DND-41 (cell line): Measurements from ENCODE around the gene FRY.
"Not testable (repeated sequence)": the region's sequence is repeated elsewhere in the genome, so short reads cannot be mapped to it uniquely, and the experiment has no call there.

ENCODE experiments used
- ATAC-seq: fragments of 200-7000 bp; cut with Tn5 transposase; 3 replicates; pipeline ENCODE4 v1.9.1; 2021; ENCODE audit warnings: low read depth; ENCODE audit not compliant: insufficient read depth
- DNase-seq: peaks from one replicate; pipeline ENCODE4 v3.0.0-alpha.2; 2020
- H2AFZ ChIP-seq: 2 replicates; pipeline ENCODE4 v1.6.0; 2012; ENCODE audit warnings: low read depth, low read length
- H3K27ac ChIP-seq: 2 replicates; pipeline ENCODE4 v1.5.1; 2012; ENCODE audit warnings: low read length, inconsistent platforms
- H3K27me3 ChIP-seq: fragments of 200-600 bp; sonication (generic); 2 replicates; pipeline ENCODE4 v1.6.0; 2012; ENCODE audit warnings: low read length, mild to moderate bottlenecking, inconsistent platforms; ENCODE audit not compliant: insufficient read depth, poor library complexity
- H3K36me3 ChIP-seq: 2 replicates; pipeline ENCODE4 v1.5.1; 2012; ENCODE audit warnings: low read length, inconsistent platforms; ENCODE audit not compliant: insufficient read depth
- H3K4me1 ChIP-seq: 2 replicates; pipeline ENCODE4 v1.5.1; 2012; ENCODE audit warnings: mild to moderate bottlenecking, low read length; ENCODE audit not compliant: insufficient read depth
- H3K4me2 ChIP-seq: 2 replicates; pipeline ENCODE4 v1.6.0; 2012; ENCODE audit warnings: mild to moderate bottlenecking, moderate library complexity, low read length, inconsistent platforms; ENCODE audit not compliant: insufficient read depth
- H3K4me3 ChIP-seq, 2 experiments: fragments of 200-600 bp in 1 of 2; shearing (Covaris generic) in 1 of 2; 2 replicates each; pipeline ENCODE4 v1.5.1; 2012 to 2016; ENCODE audit warnings: inconsistent platforms in 2 of 2, low read length in 2 of 2, mild to moderate bottlenecking in 2 of 2, low read depth in 1 of 2, moderate library complexity in 1 of 2
- H3K79me2 ChIP-seq: 2 replicates; pipeline ENCODE4 v1.6.0; 2012; ENCODE audit warnings: low read length, inconsistent platforms; ENCODE audit not compliant: insufficient read depth
- H3K9ac ChIP-seq: 2 replicates; pipeline ENCODE4 v1.6.0; 2012; ENCODE audit warnings: low read depth, mild to moderate bottlenecking, inconsistent platforms, low read length, moderate library complexity
- H3K9me3 ChIP-seq: 2 replicates; pipeline ENCODE4 v1.5.1; 2012; ENCODE audit warnings: low read length, moderate library complexity, mild to moderate bottlenecking, inconsistent platforms; ENCODE audit not compliant: insufficient read depth, severe bottlenecking
- H4K20me1 ChIP-seq: 2 replicates; pipeline ENCODE4 v1.6.0; 2012; ENCODE audit warnings: low read length; ENCODE audit not compliant: insufficient read depth
- EZH2 ChIP-seq: IDR thresholded peaks from 3 replicates; pipeline ENCODE4 v1.6.1; 2012; ENCODE audit warnings: borderline replicate concordance, low read depth, mild to moderate bottlenecking, moderate library complexity, low read length, inconsistent platforms; ENCODE audit not compliant: severe bottlenecking
- TF ChIP-seq, protein P1 (sequence below): IDR thresholded peaks from 2 replicates; pipeline ENCODE4 v1.5.1; 2012; ENCODE audit warnings: borderline replicate concordance, low read length, moderate library complexity, mild to moderate bottlenecking; ENCODE audit not compliant: poor library complexity, severe bottlenecking; ENCODE audit errors: extremely low read depth

Gene FRY

DNA sequence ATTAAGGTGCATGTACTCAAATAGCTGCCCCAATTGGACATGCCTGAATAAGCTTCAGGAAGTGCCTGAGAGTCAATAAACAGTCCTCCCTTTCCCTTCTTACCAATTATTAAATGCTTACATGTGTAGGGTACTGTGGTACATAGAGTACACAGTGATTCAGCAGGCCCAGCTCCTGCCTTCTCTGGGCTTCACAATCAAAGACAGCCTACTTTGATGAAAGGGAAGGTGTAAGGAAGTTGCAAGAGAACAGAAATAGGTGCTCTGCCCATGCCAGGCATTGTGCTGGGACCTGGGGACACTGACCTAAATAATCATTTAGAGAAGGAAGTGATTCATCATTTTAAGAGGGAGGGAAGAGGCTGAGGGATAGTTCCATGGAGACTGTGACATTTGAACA is 17.2 kb downstream of the FRY start:
- ATAC-seq = no peak
- Histone ChIP-seq H3K9me3 (no peaks in the 10 kb centered on the region), H3K27me3 (no peaks in the 10 kb centered on the region), H3K4me1 (peaks cover 14% of the 10 kb centered on the region), H4K20me1 (no peaks in the 10 kb centered on the region), H3K27ac (no peak overlapping the region), H3K4me2 (no peak overlapping the region), H3K36me3 (no peaks in the 10 kb centered on the region), H3K9ac (no peak overlapping the region), H3K79me2 (no peaks in the 10 kb centered on the region), H3K4me3 (no peak overlapping the region), H2AFZ (no peak overlapping the region)
- TF ChIP-seq, protein P1, sequence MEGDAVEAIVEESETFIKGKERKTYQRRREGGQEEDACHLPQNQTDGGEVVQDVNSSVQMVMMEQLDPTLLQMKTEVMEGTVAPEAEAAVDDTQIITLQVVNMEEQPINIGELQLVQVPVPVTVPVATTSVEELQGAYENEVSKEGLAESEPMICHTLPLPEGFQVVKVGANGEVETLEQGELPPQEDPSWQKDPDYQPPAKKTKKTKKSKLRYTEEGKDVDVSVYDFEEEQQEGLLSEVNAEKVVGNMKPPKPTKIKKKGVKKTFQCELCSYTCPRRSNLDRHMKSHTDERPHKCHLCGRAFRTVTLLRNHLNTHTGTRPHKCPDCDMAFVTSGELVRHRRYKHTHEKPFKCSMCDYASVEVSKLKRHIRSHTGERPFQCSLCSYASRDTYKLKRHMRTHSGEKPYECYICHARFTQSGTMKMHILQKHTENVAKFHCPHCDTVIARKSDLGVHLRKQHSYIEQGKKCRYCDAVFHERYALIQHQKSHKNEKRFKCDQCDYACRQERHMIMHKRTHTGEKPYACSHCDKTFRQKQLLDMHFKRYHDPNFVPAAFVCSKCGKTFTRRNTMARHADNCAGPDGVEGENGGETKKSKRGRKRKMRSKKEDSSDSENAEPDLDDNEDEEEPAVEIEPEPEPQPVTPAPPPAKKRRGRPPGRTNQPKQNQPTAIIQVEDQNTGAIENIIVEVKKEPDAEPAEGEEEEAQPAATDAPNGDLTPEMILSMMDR = no peak
- TF ChIP-seq EZH2 = no peak
- DNase-seq = no peak

DNA sequence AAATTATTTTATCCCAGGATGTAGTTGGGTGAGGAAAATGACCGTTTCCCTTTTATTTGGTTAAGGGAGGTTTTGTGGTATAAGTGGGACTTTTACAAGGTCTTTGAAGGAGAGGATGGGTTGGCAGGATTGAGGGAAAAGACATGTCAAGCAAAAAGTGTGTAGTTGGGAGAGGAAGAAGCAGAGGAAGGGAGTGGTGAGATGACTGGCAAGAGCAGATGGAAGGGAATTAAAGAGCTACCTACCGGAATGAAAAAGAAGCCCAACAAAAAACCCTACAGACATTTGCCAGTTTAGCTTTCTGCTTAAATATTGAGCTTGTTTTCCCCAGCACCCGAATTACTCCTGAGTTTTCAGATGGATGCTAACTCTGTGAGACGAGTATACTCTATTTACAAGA is 19.6 kb downstream of the FRY start:
- no peak overlapping the region for H3K27ac ChIP-seq
- ATAC-seq = no peak
- H3K79me2 ChIP-seq = no peaks in the 10 kb centered on the region
- H3K36me3 ChIP-seq = no peaks in the 10 kb centered on the region
- no peak overlapping the region for H3K9ac ChIP-seq
- H3K9me3 ChIP-seq = no peaks in the 10 kb centered on the region
- H4K20me1 ChIP-seq = no peaks in the 10 kb centered on the region
- no peak overlapping the region for H3K4me2 ChIP-seq
- no peaks in the 10 kb centered on the region for H3K27me3 ChIP-seq
- H3K4me3 ChIP-seq = no peak overlapping the region
- TF ChIP-seq, protein P1 = no peak
- TF ChIP-seq EZH2 = no peak
- no peak overlapping the region for H2AFZ ChIP-seq
- no peak for DNase-seq
- H3K4me1 ChIP-seq = peaks cover 11% of the 10 kb centered on the region

DNA sequence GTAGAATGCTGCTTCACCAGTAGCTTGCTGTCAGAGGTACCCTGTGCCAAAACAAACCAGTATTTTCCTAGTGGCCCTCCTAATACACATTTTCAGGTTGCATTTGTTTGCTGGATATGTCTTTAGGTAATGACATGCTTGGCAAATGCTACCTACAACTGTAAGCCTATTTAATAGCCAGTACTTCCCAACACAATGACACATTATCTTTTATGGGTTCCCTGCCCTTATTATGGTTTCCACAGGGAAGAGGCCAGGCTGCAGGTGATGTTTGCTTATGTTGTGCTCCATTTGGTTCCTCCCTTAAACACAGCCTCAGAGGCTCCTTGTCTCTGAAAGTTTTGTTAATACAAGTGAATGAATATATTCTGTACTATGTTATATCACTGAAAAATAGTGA is 24.7 kb downstream of the FRY start:
- no peaks in the 10 kb centered on the region for H3K36me3 ChIP-seq
- H3K79me2 ChIP-seq = no peaks in the 10 kb centered on the region
- no peak overlapping the region for H3K4me3 ChIP-seq
- no peaks in the 10 kb centered on the region for H3K9me3 ChIP-seq
- H4K20me1 ChIP-seq = no peaks in the 10 kb centered on the region
- H3K27ac ChIP-seq = no peak overlapping the region
- H2AFZ ChIP-seq = no peak overlapping the region
- no peak for DNase-seq
- no peak for TF ChIP-seq EZH2
- TF ChIP-seq, protein P1 = no peak
- ATAC-seq = no peak
- no peak overlapping the region for H3K9ac ChIP-seq
- peaks cover 7% of the 10 kb centered on the region for H3K27me3 ChIP-seq
- no peak overlapping the region for H3K4me2 ChIP-seq
- no peaks in the 10 kb centered on the region for H3K4me1 ChIP-seq

DNA sequence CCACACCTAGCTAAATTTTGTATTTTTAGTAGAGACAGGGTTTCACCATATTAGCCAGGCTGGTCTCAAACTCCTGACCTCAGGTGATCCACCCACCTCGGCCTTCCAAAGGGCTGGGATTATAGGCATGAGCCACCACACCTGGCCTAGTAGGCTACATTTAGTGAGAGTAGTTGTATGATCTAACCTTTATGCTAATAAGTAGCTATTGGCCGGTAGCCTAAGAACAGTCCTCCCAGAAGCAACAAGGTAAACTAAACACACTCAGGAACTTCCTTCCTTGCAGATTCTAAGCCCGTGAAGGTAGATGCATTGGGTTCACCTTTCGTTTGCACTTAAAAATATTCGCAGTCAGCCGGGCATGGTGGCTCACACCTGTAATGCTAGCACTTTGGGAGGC is 25.8 kb downstream of the FRY start:
- ATAC-seq, H4K20me1 ChIP-seq, H3K36me3 ChIP-seq, H2AFZ ChIP-seq, H3K4me3 ChIP-seq, DNase-seq, H3K9ac ChIP-seq, H3K79me2 ChIP-seq, H3K4me1 ChIP-seq, H3K27me3 ChIP-seq, H3K27ac ChIP-seq, H3K4me2 ChIP-seq, H3K9me3 ChIP-seq: not testable (repeated sequence)
